HG03469 (cell line): ENCODE data around the gene TMEM154.
A peak's percentile ranks its signal among the peaks of the same experiment; 100 is the strongest.

ENCODE experiments used
- ATAC-seq: cut with Tn5 transposase; IDR thresholded peaks from one replicate; pipeline ENCODE4 v1.9.1; 2021; ENCODE audit warnings: mild to moderate bottlenecking, moderate library complexity, moderate number of reproducible peaks; ENCODE audit not compliant: unreplicated experiment

Gene TMEM154

GRCh38 chr4:152697284-152698088 is 17.7 kb upstream of the TMEM154 start:
- ATAC-seq = no peak

DNA sequence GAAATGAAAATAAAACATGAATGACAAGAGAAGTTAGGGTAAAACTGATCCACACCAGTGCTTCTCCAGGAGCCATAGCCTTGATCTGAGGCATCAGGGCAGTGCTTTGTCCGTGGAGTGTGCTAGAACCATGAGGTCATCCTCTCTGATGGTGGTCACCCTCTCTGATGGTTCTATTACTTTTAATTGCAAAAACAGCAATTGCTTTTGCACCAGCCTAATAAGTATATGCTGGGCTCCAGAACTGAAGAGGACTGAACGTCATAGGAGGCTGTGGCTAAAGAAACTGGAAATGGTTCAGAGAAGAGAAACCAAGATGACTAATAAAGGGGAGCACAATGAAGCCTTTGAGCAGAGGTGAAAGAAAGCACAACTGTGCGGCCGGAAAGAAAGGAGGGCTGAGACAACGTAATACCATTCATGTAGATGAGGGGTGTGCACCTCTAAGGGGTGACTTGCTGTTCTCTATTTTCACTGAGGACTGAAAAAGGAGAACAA is 17.0 kb upstream of the TMEM154 start:
- ATAC-seq = peak; percentile 98

- no peak for ATAC-seq
These were observed 14.1 kb upstream of the TMEM154 start for GRCh38 chr4:152693871-152694270.

DNA sequence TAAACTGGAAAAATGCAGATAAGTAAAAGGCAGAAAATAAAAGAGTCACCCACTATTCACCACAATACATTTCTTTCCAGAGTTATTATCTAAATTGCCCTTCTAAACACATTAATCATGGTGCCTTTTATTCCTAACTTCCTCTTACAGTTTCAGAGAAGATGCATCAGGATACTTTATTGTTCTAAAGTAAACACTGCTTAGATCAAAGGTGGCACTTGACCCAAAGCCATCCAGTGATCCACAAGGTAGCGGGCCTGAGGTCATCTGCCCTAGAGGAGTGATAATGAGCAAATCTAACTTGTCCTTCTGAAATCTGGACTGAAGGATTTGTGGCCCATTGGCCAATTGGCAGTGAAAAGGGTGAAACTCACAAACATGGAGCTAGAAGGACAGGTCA is 12.0 kb upstream of the TMEM154 start:
- no peak for ATAC-seq

DNA sequence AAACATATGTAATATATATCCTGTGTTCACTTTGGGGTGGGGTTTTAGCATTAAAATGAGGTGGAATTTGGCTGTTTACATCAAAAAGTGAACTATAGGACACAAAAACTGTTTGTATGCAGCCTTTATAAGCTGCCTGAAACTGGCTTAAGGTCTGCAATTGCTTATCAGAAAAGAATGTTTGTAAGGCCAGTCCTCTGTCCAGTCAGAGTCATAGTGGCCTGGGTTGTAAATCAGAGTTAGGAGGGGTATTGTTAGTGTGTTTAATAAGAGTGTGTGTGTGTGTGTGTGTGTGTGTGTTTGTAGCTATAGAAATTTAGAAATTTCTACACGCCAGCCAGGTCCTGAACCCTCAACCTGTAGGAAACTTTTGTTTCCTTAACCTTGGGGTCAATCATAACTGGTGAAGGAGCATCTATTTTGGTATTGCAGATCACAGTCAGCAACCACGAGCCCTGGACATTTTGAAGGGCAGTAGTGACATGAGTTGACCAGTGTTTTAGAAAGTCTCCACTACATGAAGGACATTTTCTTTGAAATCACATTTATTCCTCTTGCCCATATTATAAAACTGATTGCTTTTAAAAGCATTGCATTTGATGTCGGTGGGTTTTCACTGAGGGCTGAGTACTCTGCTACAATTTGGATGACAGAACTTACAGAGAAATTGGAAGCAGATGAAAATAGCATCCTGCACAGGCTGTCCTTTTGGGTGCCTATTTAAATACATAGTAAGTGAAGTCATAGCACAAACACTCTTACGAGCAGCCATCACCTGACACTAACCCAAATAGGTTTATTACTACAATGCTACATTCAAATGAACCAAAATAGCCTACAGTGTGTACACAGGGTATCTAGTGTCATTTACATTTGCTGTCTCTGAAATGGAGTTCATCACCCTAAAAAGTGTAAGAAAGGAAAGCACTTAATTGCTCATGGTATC is 11.2 kb upstream of the TMEM154 start:
- no peak for ATAC-seq

GRCh38 chr4:152689615-152690501 is 10.1 kb upstream of the TMEM154 start:
- ATAC-seq = no peak

- ATAC-seq = no peak
These were observed 8.3 kb upstream of the TMEM154 start for GRCh38 chr4:152687974-152688599.

DNA sequence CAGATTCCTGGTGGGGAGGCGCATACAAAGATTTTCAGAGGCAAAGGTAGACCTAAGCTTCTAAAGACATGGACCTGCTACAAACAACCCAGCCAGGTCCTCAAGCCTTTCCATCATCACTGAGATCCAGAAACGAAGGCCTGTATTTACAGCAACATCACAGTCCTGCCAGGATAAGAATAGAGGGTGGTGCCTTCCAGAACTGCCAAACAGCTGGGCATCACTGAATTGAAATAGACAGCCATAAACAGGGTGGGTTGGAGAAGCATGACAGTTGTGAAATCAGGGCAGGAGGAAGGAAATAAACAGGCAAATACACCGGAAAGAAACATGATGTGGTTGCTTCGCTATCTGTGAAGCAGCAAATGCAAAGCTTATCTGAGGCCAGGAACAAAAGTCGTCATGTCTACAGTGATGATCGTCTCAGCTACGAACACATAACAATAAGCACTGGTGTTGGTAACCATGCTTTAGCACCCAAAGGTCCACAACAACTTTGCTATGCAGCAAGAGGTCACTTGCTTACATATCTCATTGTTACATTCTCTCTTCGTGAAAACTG is 6.7 kb upstream of the TMEM154 start:
- ATAC-seq = no peak

DNA sequence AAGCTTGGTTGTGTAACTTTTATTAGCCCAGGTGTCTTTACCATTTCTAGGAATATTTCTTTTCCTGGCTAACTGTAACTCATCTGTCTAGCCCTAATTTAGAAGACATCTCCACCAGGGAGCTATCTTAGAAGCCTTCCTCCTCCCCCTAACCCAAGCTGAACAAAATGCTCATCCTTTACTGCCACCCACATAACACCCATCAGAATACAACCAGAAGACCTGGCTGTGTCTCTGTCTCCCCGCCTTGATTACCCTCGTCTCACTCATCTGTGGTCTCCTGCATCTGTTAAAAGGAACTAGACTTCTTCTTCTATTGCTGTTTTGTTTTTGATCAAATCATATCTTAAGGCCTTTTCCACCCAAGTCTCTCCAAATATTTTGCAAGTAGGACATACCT is 4.8 kb upstream of the TMEM154 start:
- no peak for ATAC-seq

- ATAC-seq = peak; percentile 49
These were observed 4.2 kb upstream of the TMEM154 start for GRCh38 chr4:152684007-152684406.

- no peak for ATAC-seq
These were observed 2.5 kb upstream of the TMEM154 start for GRCh38 chr4:152682143-152682941.

DNA sequence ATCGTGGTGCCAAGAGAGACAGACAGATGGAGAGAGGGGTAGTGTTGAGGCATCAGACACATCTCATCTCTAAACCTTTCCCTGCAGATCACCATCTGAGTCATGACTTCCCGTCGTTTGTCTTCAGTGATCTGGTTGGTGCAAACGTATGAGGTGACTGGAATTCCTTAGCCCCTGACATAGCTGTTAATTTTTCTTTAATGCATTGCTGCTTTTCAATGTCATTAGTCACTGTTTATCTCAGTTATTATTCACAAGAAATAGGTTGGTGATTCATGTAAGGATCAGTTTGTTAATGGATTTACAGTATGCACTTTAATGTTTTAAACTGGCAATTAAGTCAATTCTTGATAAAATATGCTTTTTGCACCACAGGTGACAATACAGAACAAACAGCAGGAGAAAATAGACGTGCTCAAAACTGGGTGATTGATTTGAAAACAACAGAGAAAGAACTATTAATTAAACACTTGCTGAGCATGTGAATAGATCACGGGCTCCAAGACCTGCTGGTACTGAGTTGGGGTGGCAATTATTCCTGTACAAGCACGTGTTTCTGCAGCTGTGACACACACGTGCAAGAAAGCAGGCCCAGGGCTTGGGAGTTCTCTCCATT is 1.3 kb upstream of the TMEM154 start:
- ATAC-seq = no peak

DNA sequence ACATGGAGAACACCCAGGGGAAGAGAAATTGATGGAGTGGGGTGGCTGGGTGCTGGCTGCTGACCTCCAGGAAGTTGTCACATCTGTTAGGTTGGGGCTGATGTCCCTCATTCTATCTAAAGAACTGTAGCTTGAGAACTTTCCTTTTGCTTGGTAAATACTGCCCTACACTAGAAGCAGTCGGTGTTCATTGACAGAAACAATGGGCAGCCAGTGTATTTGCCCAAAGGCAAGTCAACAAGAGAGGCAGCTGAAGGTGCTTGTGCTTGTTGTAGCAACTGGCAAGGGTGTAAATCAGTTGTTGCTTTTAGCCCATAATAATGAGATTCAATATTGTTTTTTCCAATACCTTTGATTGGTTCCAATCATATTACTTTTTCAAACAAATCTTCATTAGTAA is 956 bp downstream of the TMEM154 start:
- no peak for ATAC-seq

- no peak for ATAC-seq
These were observed 2.7 kb downstream of the TMEM154 start for GRCh38 chr4:152677117-152677516.

- no peak for ATAC-seq
These were observed 3.5 kb downstream of the TMEM154 start for GRCh38 chr4:152676052-152676854.

DNA sequence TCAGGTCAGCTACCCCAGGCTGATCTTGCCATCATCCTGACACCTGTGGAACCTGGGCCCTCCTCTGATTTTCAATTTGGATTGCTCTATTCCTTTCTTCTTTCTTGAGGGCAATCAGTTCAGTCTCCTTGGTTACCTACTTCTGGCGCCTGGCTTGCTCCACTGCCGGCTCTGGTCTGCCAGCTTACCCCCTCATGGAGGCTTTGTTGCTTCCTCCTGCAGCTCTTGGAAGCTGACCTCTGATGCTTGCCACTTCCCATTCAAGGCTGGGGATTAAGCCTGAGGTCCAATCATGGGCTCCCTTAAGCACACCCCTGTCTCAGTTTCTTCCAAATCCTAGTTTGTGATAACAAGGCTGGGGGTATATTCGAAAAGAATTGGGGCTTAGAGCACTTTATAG is 5.4 kb downstream of the TMEM154 start:
- no peak for ATAC-seq

GRCh38 chr4:152673489-152673888 is 6.3 kb downstream of the TMEM154 start:
- ATAC-seq = no peak
